GM23248 (cell line): Measurements from ENCODE around the gene ZG16B.

Experiments
- EZH2 ChIP-seq: fragments of 200-600 bp; sonication (generic); IDR thresholded peaks from 2 replicates; pipeline ENCODE4 v1.6.1; 2018; ENCODE audit warnings: antibody characterized with exemption, mild to moderate bottlenecking; ENCODE audit not compliant: insufficient read depth, poor library complexity, severe bottlenecking
- EZH2phosphoT487 ChIP-seq: fragments of 200-600 bp; sonication (generic); IDR thresholded peaks from 2 replicates; pipeline ENCODE4 v1.6.1; 2018; ENCODE audit warnings: antibody characterized with exemption, moderate library complexity, mild to moderate bottlenecking, low read depth; ENCODE audit not compliant: insufficient read depth

GRCh38 chr16:2845116-2845515 is 15.0 kb downstream of the ZG16B start:
- no peak for TF ChIP-seq EZH2phosphoT487
- no peak for TF ChIP-seq EZH2
